NT2/D1 (cell line): ENCODE data around the gene DGAT2.

ENCODE experiments used
- SUZ12 ChIP-seq: IDR thresholded peaks from 2 replicates; pipeline ENCODE4 v1.6.1; 2011; ENCODE audit not compliant: insufficient read length, insufficient read depth; ENCODE audit errors: extremely low read depth
- YY1 ChIP-seq: IDR thresholded peaks from 2 replicates; pipeline ENCODE4 v1.6.1; 2011; ENCODE audit not compliant: insufficient read length, insufficient read depth
- ZNF274 ChIP-seq: IDR thresholded peaks from 2 replicates; pipeline ENCODE4 v1.6.1; 2011; ENCODE audit warnings: mild to moderate bottlenecking, low read depth, low read length

DNA sequence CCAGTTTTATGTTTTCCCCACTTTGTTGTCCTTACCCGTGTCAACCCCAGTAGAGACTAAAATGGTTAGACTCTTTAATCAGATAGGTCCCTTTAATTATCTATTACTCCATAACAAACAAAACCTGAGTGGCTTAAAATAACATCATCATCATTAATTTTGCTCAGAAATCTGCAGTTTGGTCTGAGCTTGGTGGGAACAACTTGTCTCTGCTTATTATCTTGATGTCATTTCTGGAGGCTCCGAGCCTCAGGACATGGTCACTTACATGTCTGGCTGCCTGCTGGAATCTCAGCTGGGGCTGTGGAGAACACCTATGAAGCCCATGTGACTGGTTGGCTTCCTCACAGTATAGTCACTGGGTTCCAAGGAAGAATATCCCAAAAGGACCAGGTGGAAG, 73.2 kb downstream of the DGAT2 start:
- no peak for TF ChIP-seq SUZ12
- TF ChIP-seq ZNF274, result no peak
- TF ChIP-seq YY1, result no peak
